Loucy (cell line): ENCODE measurements around the gene UBE2K.

Experiments
- H2AFZ ChIP-seq: fragments of 200-600 bp; sonication (generic); 2 replicates; pipeline ENCODE4 v1.6.0; 2016; ENCODE audit warnings: antibody characterized with exemption, mild to moderate bottlenecking, low read length, moderate library complexity
- H3F3A ChIP-seq: fragments of 200-600 bp; 2 replicates; pipeline ENCODE4 v1.6.0; 2016; ENCODE audit warnings: antibody characterized with exemption, low read depth, mild to moderate bottlenecking
- H3K27me3 ChIP-seq: fragments of 200-600 bp; sonication (generic); 2 replicates; pipeline ENCODE4 v1.6.1; 2014; ENCODE audit warnings: low read length, mild to moderate bottlenecking; ENCODE audit not compliant: insufficient read depth, poor library complexity, severe bottlenecking
- H3K36me3 ChIP-seq: fragments of 200-600 bp; sonication (generic); 2 replicates; pipeline ENCODE4 v1.6.1; 2016; ENCODE audit warnings: low read length; ENCODE audit not compliant: insufficient read depth
- H3K4me1 ChIP-seq: fragments of 200-600 bp; sonication (generic); 2 replicates; pipeline ENCODE4 v1.5.1; 2014; ENCODE audit warnings: low read length, mild to moderate bottlenecking; ENCODE audit not compliant: insufficient read depth, poor library complexity, severe bottlenecking
- H3K4me2 ChIP-seq: fragments of 200-600 bp; sonication (generic); 2 replicates; pipeline ENCODE4 v1.6.0; 2014; ENCODE audit warnings: antibody characterized with exemption, low read length, low read depth, mild to moderate bottlenecking; ENCODE audit not compliant: poor library complexity, severe bottlenecking
- H3K4me3 ChIP-seq: fragments of 200-600 bp; sonication (generic); 2 replicates; pipeline ENCODE4 v1.5.1; 2014; ENCODE audit warnings: low read length, mild to moderate bottlenecking, mixed read lengths; ENCODE audit not compliant: poor library complexity, severe bottlenecking
- H3K79me2 ChIP-seq: fragments of 200-600 bp; sonication (generic); 2 replicates; pipeline ENCODE4 v1.6.1; 2014; ENCODE audit warnings: low read length; ENCODE audit not compliant: insufficient read depth
- H3K9ac ChIP-seq: fragments of 200-600 bp; sonication (generic); 2 replicates; pipeline ENCODE4 v1.6.0; 2014; ENCODE audit warnings: mild to moderate bottlenecking, low read depth, low read length, moderate library complexity; ENCODE audit not compliant: poor library complexity, severe bottlenecking
- H3K9me2 ChIP-seq: fragments of 200-600 bp; sonication (generic); replicated peaks from 2 replicates; pipeline ENCODE4 v1.6.1; 2016; ENCODE audit warnings: low read depth, low read length, mixed read lengths
- H3K9me3 ChIP-seq: fragments of 200-600 bp; sonication (generic); 2 replicates; pipeline ENCODE4 v1.6.1; 2014; ENCODE audit warnings: mild to moderate bottlenecking, antibody characterized with exemption, low read length, low read depth; ENCODE audit not compliant: insufficient read depth
- H4K20me1 ChIP-seq: fragments of 200-600 bp; sonication (generic); 2 replicates; pipeline ENCODE4 v1.6.0; 2014; ENCODE audit warnings: antibody characterized with exemption, low read length, mild to moderate bottlenecking; ENCODE audit not compliant: insufficient read depth, poor library complexity, severe bottlenecking
- CTCF ChIP-seq: fragments of 200-600 bp; sonication (generic); conservative IDR thresholded peaks from 2 replicates; pipeline ENCODE4 v1.5.1; 2014; ENCODE audit warnings: mild to moderate bottlenecking, antibody characterized with exemption, low read length
- EZH2phosphoT487 ChIP-seq: fragments of 200-600 bp; IDR thresholded peaks from 2 replicates; pipeline ENCODE4 v1.6.1; 2018; ENCODE audit warnings: antibody characterized with exemption, mild to moderate bottlenecking, moderate library complexity, borderline replicate concordance

The UBE2K gene

GRCh38 chr4:39754309-39754708, 56.4 kb downstream of the UBE2K start:
- H3K36me3 ChIP-seq, result peaks cover 71% of the 10 kb centered on the region; the same call in 1 of the 2 replicates
- H3K4me2 ChIP-seq, result no peak overlapping the region
- H3K4me1 ChIP-seq, result no peaks in the 10 kb centered on the region
- H3K79me2 ChIP-seq, result no peaks in the 10 kb centered on the region
- no peaks in the 10 kb centered on the region for H3K9me3 ChIP-seq
- no peaks in the 10 kb centered on the region for H3K27me3 ChIP-seq
- no peak overlapping the region for H3K9ac ChIP-seq
- no peak overlapping the region for H2AFZ ChIP-seq
- H3F3A ChIP-seq, result no peaks in the 10 kb centered on the region
- no peak overlapping the region for H3K4me3 ChIP-seq
- no peaks in the 10 kb centered on the region for H4K20me1 ChIP-seq
- TF ChIP-seq CTCF, result no peak
- TF ChIP-seq EZH2phosphoT487, result no peak
- no peaks in the 10 kb centered on the region for H3K9me2 ChIP-seq

GRCh38 chr4:39756159-39756558, 58.2 kb downstream of the UBE2K start:
- no peak overlapping the region for H2AFZ ChIP-seq
- no peaks in the 10 kb centered on the region for H3K79me2 ChIP-seq
- H3K9ac ChIP-seq, result no peak overlapping the region
- H3K4me3 ChIP-seq, result no peak overlapping the region
- no peaks in the 10 kb centered on the region for H3K9me2 ChIP-seq
- no peaks in the 10 kb centered on the region for H3K27me3 ChIP-seq
- no peaks in the 10 kb centered on the region for H3K4me1 ChIP-seq
- no peaks in the 10 kb centered on the region for H3F3A ChIP-seq
- no peaks in the 10 kb centered on the region for H3K9me3 ChIP-seq
- H3K36me3 ChIP-seq, result peaks cover 74% of the 10 kb centered on the region; the same call in 1 of the 2 replicates
- TF ChIP-seq CTCF (no peak), EZH2phosphoT487 (no peak)
- no peaks in the 10 kb centered on the region for H4K20me1 ChIP-seq
- H3K4me2 ChIP-seq, result no peak overlapping the region

GRCh38 chr4:39758176-39758575, 60.2 kb downstream of the UBE2K start:
- H3K4me2 ChIP-seq, result no peak overlapping the region
- no peaks in the 10 kb centered on the region for H3K27me3 ChIP-seq
- H2AFZ ChIP-seq, result no peak overlapping the region
- no peaks in the 10 kb centered on the region for H3F3A ChIP-seq
- no peaks in the 10 kb centered on the region for H3K4me1 ChIP-seq
- no peak overlapping the region for H3K9ac ChIP-seq
- H3K36me3 ChIP-seq, result peaks cover 79% of the 10 kb centered on the region; the same call in 1 of the 2 replicates
- no peaks in the 10 kb centered on the region for H3K9me3 ChIP-seq
- no peak overlapping the region for H3K4me3 ChIP-seq
- no peaks in the 10 kb centered on the region for H3K79me2 ChIP-seq
- no peaks in the 10 kb centered on the region for H3K9me2 ChIP-seq
- TF ChIP-seq EZH2phosphoT487, result no peak
- TF ChIP-seq CTCF, result no peak
- H4K20me1 ChIP-seq, result no peaks in the 10 kb centered on the region
